ENCODE data around the gene EFEMP1. TPM values are rescaled to one million over a fixed set of nuclear protein-coding genes. Genes with fewer than 3 reads are reported as not detected.

The EFEMP1 gene
- total RNA-seq, 2 donors from 2014 or later, result 46.3 to 109 TPM

DNA sequence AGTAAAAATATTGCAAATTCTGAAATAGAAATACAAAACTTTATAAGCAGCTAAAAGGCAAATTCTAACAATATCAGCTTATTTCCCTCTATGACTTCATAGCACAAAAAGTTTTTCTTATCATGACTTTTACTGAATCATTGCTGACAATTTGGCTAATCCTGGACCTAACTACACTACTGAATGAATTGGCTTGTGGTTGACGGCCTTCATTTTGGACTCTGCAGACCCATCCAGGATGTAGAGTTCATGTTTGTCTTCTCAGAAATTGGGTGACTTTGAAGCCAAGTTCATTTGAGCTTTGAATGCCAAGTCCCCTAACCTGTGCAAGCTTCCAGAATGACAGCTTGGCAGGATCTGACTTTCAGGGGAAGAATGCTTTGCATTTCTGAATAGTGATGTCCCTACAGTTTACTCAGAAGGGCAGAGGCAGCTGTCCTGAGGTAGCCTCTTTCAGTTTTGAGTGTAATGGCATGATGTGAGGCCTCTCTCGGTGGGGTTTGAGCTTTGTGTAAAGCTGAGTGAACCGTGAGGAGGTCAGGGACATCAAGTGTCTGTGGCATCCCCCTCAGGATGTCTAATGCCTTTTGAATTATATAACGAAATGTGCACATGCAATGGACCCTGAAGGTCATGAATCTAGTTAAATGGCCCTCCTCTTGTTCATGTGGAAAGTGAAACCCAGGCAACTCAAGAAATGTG is 48.0 kb downstream of the EFEMP1 start:
- DNase-seq (ENCODE audit: low spot score), result no peak
- intact Hi-C loops (cut with DNase I), result no loop called here
- H3K9me3 ChIP-seq, result no peaks in the 10 kb centered on the region
- no peaks in the 10 kb centered on the region for H3K4me1 ChIP-seq (replicated peaks)
- TF ChIP-seq POLR2AphosphoS5 (IDR thresholded peaks at IDR 0.05) (no peak), POLR2A (IDR thresholded peaks at IDR 0.05) (no peak)
- TF ChIP-seq, protein P1, sequence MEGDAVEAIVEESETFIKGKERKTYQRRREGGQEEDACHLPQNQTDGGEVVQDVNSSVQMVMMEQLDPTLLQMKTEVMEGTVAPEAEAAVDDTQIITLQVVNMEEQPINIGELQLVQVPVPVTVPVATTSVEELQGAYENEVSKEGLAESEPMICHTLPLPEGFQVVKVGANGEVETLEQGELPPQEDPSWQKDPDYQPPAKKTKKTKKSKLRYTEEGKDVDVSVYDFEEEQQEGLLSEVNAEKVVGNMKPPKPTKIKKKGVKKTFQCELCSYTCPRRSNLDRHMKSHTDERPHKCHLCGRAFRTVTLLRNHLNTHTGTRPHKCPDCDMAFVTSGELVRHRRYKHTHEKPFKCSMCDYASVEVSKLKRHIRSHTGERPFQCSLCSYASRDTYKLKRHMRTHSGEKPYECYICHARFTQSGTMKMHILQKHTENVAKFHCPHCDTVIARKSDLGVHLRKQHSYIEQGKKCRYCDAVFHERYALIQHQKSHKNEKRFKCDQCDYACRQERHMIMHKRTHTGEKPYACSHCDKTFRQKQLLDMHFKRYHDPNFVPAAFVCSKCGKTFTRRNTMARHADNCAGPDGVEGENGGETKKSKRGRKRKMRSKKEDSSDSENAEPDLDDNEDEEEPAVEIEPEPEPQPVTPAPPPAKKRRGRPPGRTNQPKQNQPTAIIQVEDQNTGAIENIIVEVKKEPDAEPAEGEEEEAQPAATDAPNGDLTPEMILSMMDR (IDR thresholded peaks at IDR 0.05), result no peak
- no peak overlapping the region for H3K4me3 ChIP-seq
- 80% methylated on average over 4 of the region's 4 CpGs for WGBS
- H3K27ac ChIP-seq, result no peak overlapping the region
- no peaks in the 10 kb centered on the region for H3K36me3 ChIP-seq
- H3K27me3 ChIP-seq (replicated peaks; ENCODE audit: insufficient read depth), result no peaks in the 10 kb centered on the region

DNA sequence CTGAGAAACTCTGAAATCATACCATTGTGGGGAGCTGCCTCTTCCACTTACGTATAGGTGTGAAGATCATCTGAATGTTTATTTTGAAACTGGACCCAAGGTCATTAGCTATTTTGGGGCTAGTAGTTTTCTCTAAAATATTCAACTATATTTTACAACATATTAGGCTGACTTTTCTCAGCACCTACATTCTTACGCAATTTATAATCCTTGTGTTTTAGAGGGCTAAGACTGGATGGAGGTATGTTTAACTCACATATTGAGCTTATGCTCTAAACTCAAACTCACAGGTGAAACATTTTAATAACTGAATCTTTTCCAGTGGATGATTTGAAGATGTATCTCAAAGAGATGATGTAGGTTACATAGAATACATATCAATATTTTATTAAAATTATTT is 49.2 kb downstream of the EFEMP1 start:
- DNase-seq (ENCODE audit: low spot score), result no peak
- 94% methylated on average over 2 of the region's 2 CpGs for WGBS
- no peaks in the 10 kb centered on the region for H3K27me3 ChIP-seq (replicated peaks; ENCODE audit: insufficient read depth)
- no peaks in the 10 kb centered on the region for H3K4me1 ChIP-seq (replicated peaks)
- H3K36me3 ChIP-seq, result no peaks in the 10 kb centered on the region
- no peak overlapping the region for H3K27ac ChIP-seq
- intact Hi-C loops (cut with DNase I), result no loop called here
- H3K9me3 ChIP-seq, result no peaks in the 10 kb centered on the region
- H3K4me3 ChIP-seq, result no peak overlapping the region
- no peak for TF ChIP-seq POLR2AphosphoS5 (IDR thresholded peaks at IDR 0.05)
- TF ChIP-seq, protein P1 (IDR thresholded peaks at IDR 0.05), result no peak
- no peak for TF ChIP-seq POLR2A (IDR thresholded peaks at IDR 0.05)

DNA sequence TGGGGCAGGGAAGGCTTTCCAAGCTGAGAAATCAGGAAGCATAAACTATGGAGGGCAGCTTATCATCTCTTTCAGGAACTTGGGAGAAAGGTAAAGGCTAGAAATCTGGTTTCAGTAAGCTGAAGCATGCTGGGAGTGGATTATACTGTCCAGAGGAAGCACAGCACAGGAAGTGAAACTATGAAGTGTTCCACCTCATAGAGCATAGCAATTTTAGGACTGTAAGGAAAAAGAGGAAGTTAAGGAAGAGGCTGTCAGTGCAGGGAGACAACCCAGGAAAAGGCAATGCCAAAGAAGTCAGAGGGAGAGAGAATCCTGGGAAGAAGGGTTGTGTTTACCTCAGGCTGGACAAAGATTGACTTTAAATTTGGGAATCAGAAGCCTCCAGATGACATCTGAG is 51.9 kb downstream of the EFEMP1 start:
- Histone ChIP-seq H3K4me3 (no peak overlapping the region), H3K4me1 (replicated peaks) (no peaks in the 10 kb centered on the region), H3K27me3 (replicated peaks; ENCODE audit: insufficient read depth) (no peaks in the 10 kb centered on the region), H3K9me3 (no peaks in the 10 kb centered on the region), H3K36me3 (no peaks in the 10 kb centered on the region), H3K27ac (no peak overlapping the region)
- intact Hi-C loops (cut with DNase I), result no loop called here
- TF ChIP-seq POLR2AphosphoS5 (IDR thresholded peaks at IDR 0.05), result no peak
- no peak for TF ChIP-seq POLR2A (IDR thresholded peaks at IDR 0.05)
- TF ChIP-seq, protein P1 (IDR thresholded peaks at IDR 0.05), result no peak
- DNase-seq (ENCODE audit: low spot score), result no peak

- no peaks in the 10 kb centered on the region for H3K27me3 ChIP-seq (replicated peaks; ENCODE audit: insufficient read depth)
- WGBS, result 78% methylated on average over 5 of the region's 5 CpGs
- H3K9me3 ChIP-seq, result no peaks in the 10 kb centered on the region
- H3K4me1 ChIP-seq (replicated peaks), result no peaks in the 10 kb centered on the region
- H3K36me3 ChIP-seq, result no peaks in the 10 kb centered on the region
- TF ChIP-seq POLR2AphosphoS5 (IDR thresholded peaks at IDR 0.05), result no peak
- TF ChIP-seq POLR2A (IDR thresholded peaks at IDR 0.05), result no peak
- TF ChIP-seq, protein P1 (IDR thresholded peaks at IDR 0.05), result no peak
- H3K4me3 ChIP-seq, result no peak overlapping the region
- no peak for DNase-seq (ENCODE audit: low spot score)
- H3K27ac ChIP-seq, result no peak overlapping the region
- intact Hi-C loops (cut with DNase I), result no loop called here
These were observed 53.8 kb downstream of the EFEMP1 start for GRCh38 chr2:55869637-55870325.

Data from prostate gland (tissue), 2 donors.